ENCODE measurements around the gene RBM5.

DNA sequence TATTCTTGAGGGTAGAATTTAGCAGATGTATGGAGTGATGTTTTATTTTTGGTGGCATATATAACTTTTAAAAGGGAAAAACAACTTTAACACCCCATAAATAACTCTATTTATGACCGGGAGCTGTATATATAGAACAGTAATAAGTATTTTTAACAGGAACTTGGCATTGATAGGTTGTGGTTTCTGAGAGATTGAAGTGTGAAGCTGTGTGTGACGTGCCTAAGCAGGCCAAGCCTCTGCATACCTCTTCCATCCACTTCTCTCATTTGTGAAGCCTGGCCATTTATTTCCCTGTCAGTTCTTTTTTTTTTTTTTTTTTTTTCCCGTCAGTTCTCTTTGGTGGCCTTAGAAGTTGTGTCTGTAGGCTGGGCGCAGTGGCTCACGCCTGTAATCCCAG lies 23.0 kb downstream of the RBM5 start:
- TF ChIP-seq ZFP3 (CRISPR knock-in tag; IDR thresholded peaks at IDR 0.05) = no peak
- no peak for TF ChIP-seq TSHZ2 (CRISPR knock-in tag; IDR thresholded peaks at IDR 0.05)
- no peak for TF ChIP-seq BACH2 (CRISPR knock-in tag; IDR thresholded peaks at IDR 0.05; ENCODE audit: borderline replicate concordance)
- no peak for TF ChIP-seq ZFP30 (CRISPR knock-in tag; IDR thresholded peaks at IDR 0.05)
- TF ChIP-seq GLIS3 (CRISPR knock-in tag; IDR thresholded peaks at IDR 0.05) = no peak
- TF ChIP-seq TCF4 (CRISPR knock-in tag; IDR thresholded peaks at IDR 0.05; ENCODE audit: borderline replicate concordance) = no peak
- TF ChIP-seq CREB5 (CRISPR knock-in tag; IDR thresholded peaks at IDR 0.05; ENCODE audit: low read depth) = no peak

Measured in SK-N-SH treated with all-trans-retinoic acid at 6 μM for 48 hours (cell line).